ENCODE data around the gene PDHX.
A peak's percentile ranks its signal among the peaks of the same experiment; 100 is the strongest.

Gene PDHX

DNA sequence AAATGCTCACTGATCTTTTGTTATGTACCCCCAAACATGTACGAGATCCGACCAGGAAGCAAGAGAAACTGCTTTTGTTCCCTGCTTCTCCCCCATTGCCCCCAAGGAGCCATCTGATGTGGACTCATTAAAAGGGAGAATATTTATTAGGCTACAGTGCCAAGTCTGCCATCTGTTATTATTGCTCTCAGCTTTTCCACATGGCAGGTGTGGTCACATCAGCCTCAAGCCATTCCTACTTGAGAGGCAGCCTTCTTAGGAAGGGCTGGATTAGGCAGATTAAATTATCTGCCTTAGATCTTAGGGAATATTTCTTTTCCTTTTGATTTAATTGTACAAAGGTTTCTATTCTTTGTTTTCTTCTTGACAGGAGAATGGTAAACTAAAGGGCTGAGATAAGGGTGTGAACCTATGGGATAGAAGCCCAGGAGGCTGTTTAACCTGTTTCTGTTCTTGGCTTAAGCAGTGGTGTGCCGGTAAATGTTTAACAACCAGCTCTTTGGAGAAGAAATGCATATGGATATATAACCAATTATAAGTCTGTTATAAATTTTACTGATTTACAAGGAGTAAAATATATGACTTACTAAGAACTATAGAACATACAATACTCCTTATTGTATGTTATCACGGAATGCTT, 88.8 kb downstream of the PDHX start:
- peaks cover 23 to 49% of the 10 kb centered on the region in 2 donors for H3K4me1 Mint-ChIP-seq
- H3K4me3 Mint-ChIP-seq = no peak overlapping the region
- H3K27ac Mint-ChIP-seq = peak overlapping the region; percentile 37
- DNase-seq = no peak
- no peaks in the 10 kb centered on the region for H3K27me3 Mint-ChIP-seq
- H3K36me3 Mint-ChIP-seq = no peaks in the 10 kb centered on the region
- no peaks in the 10 kb centered on the region for H3K9me3 Mint-ChIP-seq
- no peak for ATAC-seq (replicated peaks)

DNA sequence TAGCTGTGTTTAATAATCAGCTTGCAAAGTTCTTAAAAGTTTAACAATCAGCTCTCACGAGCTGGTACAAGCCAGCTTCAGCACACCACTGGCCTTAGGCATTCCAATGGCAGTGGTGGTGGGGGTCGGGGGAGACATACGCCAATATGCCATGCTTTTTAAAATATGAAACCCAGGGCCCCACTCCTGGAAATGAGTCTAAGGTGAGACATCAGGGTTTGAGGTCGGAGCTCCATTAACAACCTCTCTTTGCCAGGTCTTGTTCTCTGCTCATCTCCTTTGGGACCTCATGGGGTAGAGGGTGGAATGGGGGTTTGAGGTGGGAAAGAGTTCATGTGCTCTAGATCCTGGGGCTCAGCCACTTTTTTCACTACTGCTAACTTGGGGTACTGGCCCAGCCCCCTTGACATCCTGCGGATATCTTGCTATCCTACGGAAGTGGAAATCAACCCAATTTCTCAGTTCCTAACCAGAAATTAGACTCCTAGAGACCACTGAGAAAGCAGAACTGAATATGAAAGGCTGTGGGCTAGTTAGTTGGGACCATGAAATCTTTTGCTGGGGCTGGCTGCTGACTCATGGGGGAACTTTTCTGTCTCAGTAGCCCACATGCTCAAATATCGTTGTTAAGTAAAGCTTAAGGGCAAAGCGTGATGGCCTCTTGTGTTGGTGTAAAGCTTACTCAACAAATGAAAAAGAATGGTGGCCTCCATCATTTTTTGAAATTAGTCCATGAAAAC, 90.1 kb downstream of the PDHX start:
- ATAC-seq (replicated peaks) (peak; percentile 97), DNase-seq (peak; percentile 72)
- Mint-ChIP-seq H3K9me3 (no peaks in the 10 kb centered on the region), H3K4me1 (peaks cover 26 to 49% of the 10 kb centered on the region in 2 donors), H3K4me3 (no peak overlapping the region), H3K27me3 (no peaks in the 10 kb centered on the region), H3K36me3 (no peaks in the 10 kb centered on the region), H3K27ac (peak overlapping the region; percentile 20)

DNA sequence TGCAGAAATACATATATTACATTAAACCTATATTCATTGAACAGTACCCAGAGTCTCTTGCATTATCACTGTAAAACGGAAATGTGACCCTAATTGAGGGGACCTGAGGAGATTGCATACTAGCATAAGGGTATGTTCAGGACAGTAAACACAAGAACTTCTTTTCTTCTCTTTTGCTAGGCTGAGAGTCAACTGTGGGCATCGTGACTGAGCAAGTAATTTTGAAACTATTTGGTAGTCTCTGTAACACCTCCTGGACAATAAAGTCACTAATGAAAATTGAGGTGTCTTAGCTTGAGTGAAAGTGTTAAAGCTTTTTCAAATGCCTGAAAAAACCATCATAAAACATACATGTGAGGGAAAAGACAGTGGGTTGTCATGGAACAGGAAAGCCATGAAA, 90.9 kb downstream of the PDHX start:
- no peaks in the 10 kb centered on the region for H3K36me3 Mint-ChIP-seq
- peak; percentile 31 to 33 for ATAC-seq (replicated peaks)
- DNase-seq = no peak
- no peaks in the 10 kb centered on the region for H3K27me3 Mint-ChIP-seq
- no peak overlapping the region for H3K4me3 Mint-ChIP-seq
- H3K27ac Mint-ChIP-seq = no peak overlapping the region
- no peaks in the 10 kb centered on the region for H3K9me3 Mint-ChIP-seq
- peaks cover 28 to 56% of the 10 kb centered on the region in 2 donors for H3K4me1 Mint-ChIP-seq

DNA sequence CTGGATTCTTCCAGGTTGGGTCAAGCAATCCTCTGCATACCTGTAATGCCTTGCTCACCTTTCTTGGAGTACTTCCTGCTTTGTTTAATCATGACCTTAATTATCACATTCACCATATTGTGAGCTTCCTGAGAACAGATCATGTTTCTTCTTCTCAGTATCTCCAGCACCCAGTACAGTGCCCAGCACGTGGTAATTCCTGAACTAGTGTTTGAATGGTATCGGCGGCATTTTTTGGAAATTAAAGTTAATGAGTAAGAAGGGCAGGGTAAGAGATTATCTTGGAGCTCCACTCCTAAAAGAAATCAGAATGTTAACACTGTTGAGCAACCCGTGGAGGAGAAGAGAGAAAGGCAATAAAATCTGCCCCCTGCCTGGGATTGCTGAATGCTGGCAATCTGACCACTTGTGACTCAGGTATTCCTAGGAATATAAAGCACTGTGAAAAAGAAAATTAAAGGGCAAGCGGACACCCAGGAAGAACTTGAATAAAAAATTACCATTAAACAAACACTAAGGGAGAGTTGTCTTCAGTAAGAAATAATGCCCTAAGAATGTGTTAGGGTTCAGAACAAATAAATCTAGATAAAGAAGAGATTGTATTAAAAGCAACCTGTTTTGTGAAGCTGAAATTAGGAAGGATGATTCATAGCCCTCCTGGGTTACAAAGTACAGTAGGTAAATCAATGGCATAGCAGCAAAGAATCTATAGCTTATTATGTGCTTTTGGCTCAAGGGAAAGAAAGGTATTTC, 92.9 kb downstream of the PDHX start:
- Mint-ChIP-seq H3K4me1 (peaks cover 37 to 63% of the 10 kb centered on the region in 2 donors), H3K9me3 (no peaks in the 10 kb centered on the region), H3K27ac (peak overlapping the region; percentile 33), H3K4me3 (no peak overlapping the region), H3K36me3 (no peaks in the 10 kb centered on the region), H3K27me3 (no peaks in the 10 kb centered on the region)
- DNase-seq = no peak
- no peak for ATAC-seq (replicated peaks)

DNA sequence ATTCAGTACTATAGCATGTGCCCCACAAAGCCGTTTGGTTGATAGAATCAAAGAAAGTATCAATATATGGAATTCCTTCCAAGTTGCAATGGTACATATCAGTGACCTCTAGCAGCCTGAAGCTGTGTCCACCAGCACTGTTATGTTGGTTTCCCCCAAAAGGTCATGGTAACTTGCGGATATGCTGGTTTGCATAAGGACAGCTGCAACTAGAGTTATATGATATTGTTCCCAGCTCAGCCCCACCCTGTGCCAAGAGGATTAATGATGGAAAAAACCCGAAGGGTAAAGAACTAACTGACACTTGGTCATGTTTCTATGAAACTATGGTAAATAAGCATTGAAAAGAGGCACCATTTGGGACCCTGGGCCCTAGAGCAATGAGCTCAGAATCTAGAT, 93.5 kb downstream of the PDHX start:
- no peak for DNase-seq
- Mint-ChIP-seq H3K27ac (no peak overlapping the region), H3K9me3 (no peaks in the 10 kb centered on the region), H3K27me3 (no peaks in the 10 kb centered on the region), H3K36me3 (no peaks in the 10 kb centered on the region), H3K4me3 (no peak overlapping the region), H3K4me1 (peaks cover 37 to 63% of the 10 kb centered on the region in 2 donors)
- ATAC-seq (replicated peaks) = no peak

- peaks cover 37 to 63% of the 10 kb centered on the region in 2 donors for H3K4me1 Mint-ChIP-seq
Observed at GRCh38 chr11:35010654-35011053, 94.2 kb downstream of the PDHX start.

GRCh38 chr11:35011389-35011788, 95.0 kb downstream of the PDHX start:
- H3K27me3 Mint-ChIP-seq = no peaks in the 10 kb centered on the region
- H3K4me1 Mint-ChIP-seq = peaks cover 36 to 59% of the 10 kb centered on the region in 2 donors
- DNase-seq = no peak
- no peak for ATAC-seq (replicated peaks)
- H3K4me3 Mint-ChIP-seq = no peak overlapping the region
- no peak overlapping the region for H3K27ac Mint-ChIP-seq
- H3K36me3 Mint-ChIP-seq = no peaks in the 10 kb centered on the region
- no peaks in the 10 kb centered on the region for H3K9me3 Mint-ChIP-seq

More at GRCh38 chr11:35010654-35011053, 94.2 kb downstream of the PDHX start:
- no peaks in the 10 kb centered on the region for H3K9me3 Mint-ChIP-seq
- no peak overlapping the region for H3K4me3 Mint-ChIP-seq
- ATAC-seq (replicated peaks) (no peak), DNase-seq (no peak)
- no peaks in the 10 kb centered on the region for H3K36me3 Mint-ChIP-seq
- no peak overlapping the region for H3K27ac Mint-ChIP-seq
- no peaks in the 10 kb centered on the region for H3K27me3 Mint-ChIP-seq

GRCh38 chr11:35011944-35012343, 95.5 kb downstream of the PDHX start:
- H3K4me3 Mint-ChIP-seq = peak overlapping the region in 1 of 2 donors; percentile 64
- peaks cover 31 to 53% of the 10 kb centered on the region in 2 donors for H3K4me1 Mint-ChIP-seq
- ATAC-seq (replicated peaks) = peak; percentile 5 to 12
- DNase-seq = no peak
- H3K36me3 Mint-ChIP-seq = no peaks in the 10 kb centered on the region
- H3K27me3 Mint-ChIP-seq = no peaks in the 10 kb centered on the region
- H3K27ac Mint-ChIP-seq = peak overlapping the region; percentile 89
- no peaks in the 10 kb centered on the region for H3K9me3 Mint-ChIP-seq

DNA sequence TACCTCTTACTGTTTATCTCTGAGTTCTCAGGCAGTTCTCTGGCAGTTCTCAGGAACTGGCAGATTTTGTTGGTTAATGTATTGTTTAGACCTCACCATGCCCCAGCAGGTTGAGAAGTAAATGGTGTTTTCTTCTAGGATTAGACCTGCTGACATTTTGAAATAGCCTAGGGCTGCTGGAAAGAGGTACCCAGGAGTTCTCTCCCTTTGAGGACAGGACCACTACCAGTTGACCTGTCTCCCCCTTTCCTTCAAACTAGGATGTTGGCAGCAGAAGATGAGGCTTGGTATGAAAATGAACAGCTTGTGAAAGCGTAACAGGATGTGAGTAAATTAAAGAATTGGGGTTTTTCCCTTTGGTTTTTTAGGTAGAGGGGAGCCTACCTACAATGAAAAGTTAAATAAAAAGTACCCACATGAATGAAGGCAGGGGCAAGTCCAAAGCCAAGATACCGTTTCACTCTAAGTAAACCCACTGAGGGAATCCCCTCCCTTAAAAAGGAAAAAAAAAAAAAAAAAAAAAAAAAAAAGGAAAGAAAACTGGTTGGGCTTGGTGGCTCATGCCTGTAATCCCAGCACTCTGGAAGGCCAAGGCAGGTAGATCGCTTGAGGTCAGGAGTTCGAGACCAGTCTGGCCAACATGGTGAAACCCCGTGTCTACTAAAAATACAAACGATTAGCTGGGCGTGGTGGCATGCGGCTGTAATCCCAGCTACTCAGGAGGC, 96.2 kb downstream of the PDHX start:
- peak; percentile 43 for DNase-seq
- H3K27ac Mint-ChIP-seq = peak overlapping the region; percentile 89
- peaks cover 28 to 46% of the 10 kb centered on the region in 2 donors for H3K4me1 Mint-ChIP-seq
- no peaks in the 10 kb centered on the region for H3K27me3 Mint-ChIP-seq
- ATAC-seq (replicated peaks) = peak; percentile 95
- H3K9me3 Mint-ChIP-seq = no peaks in the 10 kb centered on the region
- H3K36me3 Mint-ChIP-seq = no peaks in the 10 kb centered on the region
- H3K4me3 Mint-ChIP-seq = peak overlapping the region; percentile 60 to 64

DNA sequence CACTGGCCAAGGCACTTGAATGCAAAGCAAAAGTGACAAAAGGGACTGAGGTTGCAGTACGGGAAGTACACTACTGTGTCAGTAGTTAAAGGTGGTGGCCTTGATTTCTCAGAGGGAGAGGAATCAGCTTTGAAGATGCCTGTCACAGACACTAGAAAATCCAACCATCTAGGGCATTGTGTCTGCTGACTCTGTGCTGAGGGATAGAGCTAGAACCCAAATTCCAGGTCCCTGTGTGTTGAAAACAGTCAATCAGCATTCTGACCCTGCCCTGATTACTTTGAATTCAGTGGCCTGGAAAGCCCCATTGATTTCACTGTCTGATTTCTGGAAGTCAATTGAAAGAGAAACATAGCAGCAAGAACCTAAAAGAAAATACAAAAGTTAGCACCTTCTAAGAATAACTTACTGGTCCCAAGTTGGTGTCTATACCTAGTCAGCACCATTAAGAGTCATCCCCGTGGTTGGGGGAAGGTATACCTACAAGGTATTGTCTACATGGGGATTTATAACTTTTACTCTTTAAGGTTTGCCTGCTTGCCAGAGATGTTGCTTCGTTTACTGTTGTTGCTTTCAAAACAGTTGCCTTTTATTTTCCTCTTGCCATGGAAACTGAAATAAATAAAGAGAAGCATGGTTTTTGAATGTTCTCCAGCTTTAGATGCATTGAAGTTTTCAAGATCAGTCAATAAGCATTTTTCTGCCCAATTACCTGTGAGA, 97.3 kb downstream of the PDHX start:
- Mint-ChIP-seq H3K36me3 (no peaks in the 10 kb centered on the region), H3K4me3 (peak overlapping the region; percentile 13 to 14), H3K27me3 (no peaks in the 10 kb centered on the region), H3K9me3 (no peaks in the 10 kb centered on the region), H3K4me1 (peaks cover 25 to 40% of the 10 kb centered on the region in 2 donors), H3K27ac (peak overlapping the region; percentile 84)
- DNase-seq (no peak), ATAC-seq (replicated peaks) (peak; percentile 31 to 36)

GRCh38 chr11:35014346-35014745, 97.9 kb downstream of the PDHX start:
- Mint-ChIP-seq H3K4me1 (peaks cover 22 to 33% of the 10 kb centered on the region in 2 donors), H3K36me3 (no peaks in the 10 kb centered on the region), H3K27ac (peak overlapping the region; percentile 84), H3K27me3 (no peaks in the 10 kb centered on the region), H3K9me3 (no peaks in the 10 kb centered on the region), H3K4me3 (no peak overlapping the region)
- DNase-seq (no peak), ATAC-seq (replicated peaks) (no peak)

GRCh38 chr11:35015621-35016387, 99.4 kb downstream of the PDHX start:
- no peaks in the 10 kb centered on the region for H3K9me3 Mint-ChIP-seq
- no peak overlapping the region for H3K27ac Mint-ChIP-seq
- H3K4me1 Mint-ChIP-seq = peaks cover 17 to 28% of the 10 kb centered on the region in 2 donors
- no peak overlapping the region for H3K4me3 Mint-ChIP-seq
- H3K36me3 Mint-ChIP-seq = no peaks in the 10 kb centered on the region
- H3K27me3 Mint-ChIP-seq = no peaks in the 10 kb centered on the region
- ATAC-seq (replicated peaks) (no peak), DNase-seq (no peak)

- no peaks in the 10 kb centered on the region for H3K9me3 Mint-ChIP-seq
- no peaks in the 10 kb centered on the region for H3K27me3 Mint-ChIP-seq
- no peak overlapping the region for H3K4me3 Mint-ChIP-seq
- no peak for ATAC-seq (replicated peaks)
- H3K36me3 Mint-ChIP-seq = no peaks in the 10 kb centered on the region
- H3K4me1 Mint-ChIP-seq = peaks cover 18 to 24% of the 10 kb centered on the region in 2 donors
- H3K27ac Mint-ChIP-seq = no peak overlapping the region
- no peak for DNase-seq
Observed at GRCh38 chr11:35016916-35017315, 100.5 kb downstream of the PDHX start.
